ENCODE results near the gene ZNF236. TPM values are rescaled to one million over a fixed set of nuclear protein-coding genes. Genes with fewer than 3 reads are reported as not detected.

The ZNF236 gene
- total and polyA plus RNA-seq, 2 experiments from 2014 or later = 7.4 to 8.2 TPM

DNA sequence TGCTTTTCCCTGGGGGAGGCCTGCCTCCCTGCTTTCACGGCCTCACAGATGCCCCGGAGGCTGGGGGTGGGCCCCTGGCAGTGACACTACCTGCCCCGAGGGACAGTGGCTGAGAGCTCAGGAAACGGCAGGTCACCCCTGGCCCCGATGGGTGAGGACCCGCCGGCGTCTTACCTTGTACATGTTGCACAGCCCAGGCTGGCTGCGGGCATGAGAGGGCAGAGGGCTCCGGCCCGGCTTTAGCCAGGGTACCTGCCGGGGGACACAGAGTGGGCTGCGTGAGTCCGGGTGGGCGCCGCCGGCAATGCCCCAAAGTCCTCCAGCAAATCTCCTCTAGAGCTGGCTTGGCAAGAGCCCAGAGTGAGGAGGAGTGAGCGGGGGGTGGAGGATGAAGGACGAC, 187.3 kb downstream of the ZNF236 start:
- Histone ChIP-seq H3K4me1 (ENCODE audit: insufficient read depth) (no peaks in the 10 kb centered on the region), H3K4me2 (no peak overlapping the region), H3K9me3 (ENCODE audit: low read depth) (no peaks in the 10 kb centered on the region), H2AFZ (no peak overlapping the region), H3K79me2 (no peaks in the 10 kb centered on the region), H3K27ac (no peak overlapping the region), H3K27me3 (no peaks in the 10 kb centered on the region), H3K4me3 (no peak overlapping the region), H3K9me2 (replicated peaks; ENCODE audit: insufficient read depth) (no peaks in the 10 kb centered on the region), H3K36me3 (replicated peaks; ENCODE audit: insufficient read depth, low read depth) (no peaks in the 10 kb centered on the region), H4K20me1 (ENCODE audit: insufficient read depth, poor library complexity, severe bottlenecking) (no peaks in the 10 kb centered on the region)
- 95% methylated on average over 19 of the region's 19 CpGs for WGBS (ENCODE audit: low lambda C conversion rate, missing lambda C conversion rate)
- TF ChIP-seq EZH2phosphoT487 (IDR thresholded peaks at IDR 0.05; ENCODE audit: low read depth, severe bottlenecking, unreplicated experiment) = no peak
- TF ChIP-seq, protein P1, sequence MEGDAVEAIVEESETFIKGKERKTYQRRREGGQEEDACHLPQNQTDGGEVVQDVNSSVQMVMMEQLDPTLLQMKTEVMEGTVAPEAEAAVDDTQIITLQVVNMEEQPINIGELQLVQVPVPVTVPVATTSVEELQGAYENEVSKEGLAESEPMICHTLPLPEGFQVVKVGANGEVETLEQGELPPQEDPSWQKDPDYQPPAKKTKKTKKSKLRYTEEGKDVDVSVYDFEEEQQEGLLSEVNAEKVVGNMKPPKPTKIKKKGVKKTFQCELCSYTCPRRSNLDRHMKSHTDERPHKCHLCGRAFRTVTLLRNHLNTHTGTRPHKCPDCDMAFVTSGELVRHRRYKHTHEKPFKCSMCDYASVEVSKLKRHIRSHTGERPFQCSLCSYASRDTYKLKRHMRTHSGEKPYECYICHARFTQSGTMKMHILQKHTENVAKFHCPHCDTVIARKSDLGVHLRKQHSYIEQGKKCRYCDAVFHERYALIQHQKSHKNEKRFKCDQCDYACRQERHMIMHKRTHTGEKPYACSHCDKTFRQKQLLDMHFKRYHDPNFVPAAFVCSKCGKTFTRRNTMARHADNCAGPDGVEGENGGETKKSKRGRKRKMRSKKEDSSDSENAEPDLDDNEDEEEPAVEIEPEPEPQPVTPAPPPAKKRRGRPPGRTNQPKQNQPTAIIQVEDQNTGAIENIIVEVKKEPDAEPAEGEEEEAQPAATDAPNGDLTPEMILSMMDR (IDR thresholded peaks at IDR 0.05; ENCODE audit: poor library complexity) = no peak
- no peak for TF ChIP-seq EZH2 (IDR thresholded peaks at IDR 0.05; ENCODE audit: borderline replicate concordance)
- no peak for DNase-seq (ENCODE audit: low spot score)

DNA sequence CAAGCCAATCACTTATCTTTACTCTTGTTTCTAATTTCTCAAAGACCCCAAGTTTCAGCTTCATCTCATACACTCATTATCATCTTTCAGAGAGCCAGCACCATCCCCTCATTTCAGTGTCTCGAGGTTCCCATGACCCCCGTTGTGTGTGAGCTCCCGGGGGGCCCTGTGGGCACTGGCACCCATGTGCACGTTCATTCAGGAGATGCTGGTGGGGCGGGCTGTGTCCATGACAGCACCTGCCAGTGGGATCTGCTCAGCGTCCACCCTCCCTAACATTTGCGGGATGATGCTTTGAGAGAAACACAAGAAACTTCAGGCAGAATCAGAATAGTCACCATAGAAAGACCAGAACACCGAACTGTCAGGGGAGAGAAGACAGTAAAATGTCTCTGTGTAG, 189.8 kb downstream of the ZNF236 start:
- H2AFZ ChIP-seq = no peak overlapping the region
- TF ChIP-seq, protein P1 (IDR thresholded peaks at IDR 0.05; ENCODE audit: poor library complexity) = no peak
- TF ChIP-seq EZH2 (IDR thresholded peaks at IDR 0.05; ENCODE audit: borderline replicate concordance) (no peak), EZH2phosphoT487 (IDR thresholded peaks at IDR 0.05; ENCODE audit: low read depth, severe bottlenecking, unreplicated experiment) (no peak)
- H3K79me2 ChIP-seq = no peaks in the 10 kb centered on the region
- WGBS (ENCODE audit: low lambda C conversion rate, missing lambda C conversion rate) = 90% methylated on average over 8 of the region's 8 CpGs
- no peak overlapping the region for H3K27ac ChIP-seq
- H3K9me2 ChIP-seq (replicated peaks; ENCODE audit: insufficient read depth) = no peaks in the 10 kb centered on the region
- DNase-seq (ENCODE audit: low spot score) = no peak
- H3K36me3 ChIP-seq (replicated peaks; ENCODE audit: insufficient read depth, low read depth) = no peaks in the 10 kb centered on the region
- H3K27me3 ChIP-seq = no peaks in the 10 kb centered on the region
- H3K9me3 ChIP-seq (ENCODE audit: low read depth) = no peaks in the 10 kb centered on the region
- H3K4me3 ChIP-seq = no peak overlapping the region
- H3K4me1 ChIP-seq (ENCODE audit: insufficient read depth) = no peaks in the 10 kb centered on the region
- no peak overlapping the region for H3K4me2 ChIP-seq
- no peaks in the 10 kb centered on the region for H4K20me1 ChIP-seq (ENCODE audit: insufficient read depth, poor library complexity, severe bottlenecking)

DNA sequence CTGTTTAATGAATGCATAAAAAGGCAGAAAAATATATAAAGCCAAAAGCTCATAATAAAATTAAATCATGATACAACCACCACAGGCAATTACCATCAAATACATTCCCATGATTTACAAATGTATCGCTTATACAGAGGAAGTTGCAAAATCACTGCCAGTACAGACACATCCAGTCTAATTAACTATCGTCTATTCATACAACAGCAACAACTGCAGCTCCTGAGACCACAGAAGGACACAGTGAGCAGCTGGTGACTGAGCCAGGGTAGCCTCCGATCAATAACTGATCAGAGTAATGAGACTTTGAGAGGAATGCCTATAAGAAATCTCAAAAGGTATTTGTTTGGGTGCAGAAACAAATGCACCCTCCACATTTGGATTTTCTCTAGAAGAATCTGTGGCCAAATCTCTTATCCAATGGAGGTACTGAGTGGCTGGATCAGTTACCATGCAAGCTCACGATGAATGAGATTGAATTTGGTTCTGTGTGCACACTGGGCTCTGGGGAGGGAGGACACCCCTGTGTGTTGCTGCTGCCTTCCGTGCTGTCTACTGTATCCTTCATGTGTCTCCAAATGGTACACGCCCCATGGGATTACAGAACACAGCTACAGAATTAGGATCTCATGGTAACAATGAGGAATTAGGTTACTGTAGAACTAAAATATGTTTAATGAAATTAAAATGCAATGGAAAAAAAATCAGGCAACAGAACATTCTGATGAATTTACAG, 190.6 kb downstream of the ZNF236 start:
- WGBS (ENCODE audit: low lambda C conversion rate, missing lambda C conversion rate) = 93% methylated on average over 6 of the region's 6 CpGs

More for the DNA sequence above, 190.6 kb downstream of the ZNF236 start:
- Histone ChIP-seq H3K4me2 (no peak overlapping the region), H3K36me3 (replicated peaks; ENCODE audit: insufficient read depth, low read depth) (no peaks in the 10 kb centered on the region), H3K27me3 (no peaks in the 10 kb centered on the region), H3K27ac (no peak overlapping the region), H3K4me1 (ENCODE audit: insufficient read depth) (no peaks in the 10 kb centered on the region), H4K20me1 (ENCODE audit: insufficient read depth, poor library complexity, severe bottlenecking) (no peaks in the 10 kb centered on the region), H3K9me3 (ENCODE audit: low read depth) (no peaks in the 10 kb centered on the region), H2AFZ (no peak overlapping the region), H3K79me2 (no peaks in the 10 kb centered on the region), H3K4me3 (no peak overlapping the region), H3K9me2 (replicated peaks; ENCODE audit: insufficient read depth) (no peaks in the 10 kb centered on the region)
- no peak for DNase-seq (ENCODE audit: low spot score)
- TF ChIP-seq, protein P1 (IDR thresholded peaks at IDR 0.05; ENCODE audit: poor library complexity) = no peak
- no peak for TF ChIP-seq EZH2phosphoT487 (IDR thresholded peaks at IDR 0.05; ENCODE audit: low read depth, severe bottlenecking, unreplicated experiment)
- no peak for TF ChIP-seq EZH2 (IDR thresholded peaks at IDR 0.05; ENCODE audit: borderline replicate concordance)
